Measurements from ENCODE around the gene DEFB131A. TPM values are rescaled to one million over a fixed set of nuclear protein-coding genes. Genes with fewer than 3 reads are reported as not detected.
A peak's percentile ranks its signal among the peaks of the same experiment; 100 is the strongest.
"Not testable (repeated sequence)": the region's sequence is repeated elsewhere in the genome, so short reads cannot be mapped to it uniquely, and the experiment has no call there.

DEFB131A gene
- total RNA-seq, 1 donor from 2014 or later = not detected

DNA sequence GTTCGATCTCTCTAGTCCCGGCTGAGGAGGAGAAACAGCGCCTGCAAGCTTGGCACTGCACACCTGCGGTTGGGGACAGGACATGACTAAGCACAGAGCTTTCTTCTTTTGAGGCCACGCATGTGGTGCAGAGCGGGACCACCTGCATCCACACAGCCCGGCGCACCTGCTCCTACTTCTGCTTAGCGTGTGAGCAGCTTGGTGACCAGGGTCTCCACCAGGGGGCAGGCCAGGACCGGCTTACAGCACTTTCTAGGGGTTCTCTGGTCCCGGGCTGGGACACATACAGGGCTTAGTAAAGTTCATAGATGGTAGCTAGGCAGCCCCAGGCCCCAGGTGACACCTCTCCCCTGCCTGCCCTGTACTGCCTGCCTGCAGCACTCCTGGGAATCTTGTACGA, 51.2 kb downstream of the DEFB131A start:
- not testable (repeated sequence) for H3K36me3 Mint-ChIP-seq (ENCODE audit: insufficient read depth); H3K27ac Mint-ChIP-seq; H3K4me3 Mint-ChIP-seq (ENCODE audit: low read depth); H3K9me3 Mint-ChIP-seq (ENCODE audit: low read depth); H3K4me1 Mint-ChIP-seq (ENCODE audit: low read depth)
- peaks cover 46% of the 10 kb centered on the region for H3K27me3 Mint-ChIP-seq
- DNase-seq (ENCODE audit: low spot score, unreplicated experiment) = peak; percentile 85
- peak; percentile 69 for TF ChIP-seq CTCF (IDR thresholded peaks at IDR 0.05; ENCODE audit: unreplicated experiment)

GRCh38 chr4:9497575-9498467, 53.6 kb downstream of the DEFB131A start:
- not testable (repeated sequence) for DNase-seq (ENCODE audit: low spot score, unreplicated experiment)

DNA sequence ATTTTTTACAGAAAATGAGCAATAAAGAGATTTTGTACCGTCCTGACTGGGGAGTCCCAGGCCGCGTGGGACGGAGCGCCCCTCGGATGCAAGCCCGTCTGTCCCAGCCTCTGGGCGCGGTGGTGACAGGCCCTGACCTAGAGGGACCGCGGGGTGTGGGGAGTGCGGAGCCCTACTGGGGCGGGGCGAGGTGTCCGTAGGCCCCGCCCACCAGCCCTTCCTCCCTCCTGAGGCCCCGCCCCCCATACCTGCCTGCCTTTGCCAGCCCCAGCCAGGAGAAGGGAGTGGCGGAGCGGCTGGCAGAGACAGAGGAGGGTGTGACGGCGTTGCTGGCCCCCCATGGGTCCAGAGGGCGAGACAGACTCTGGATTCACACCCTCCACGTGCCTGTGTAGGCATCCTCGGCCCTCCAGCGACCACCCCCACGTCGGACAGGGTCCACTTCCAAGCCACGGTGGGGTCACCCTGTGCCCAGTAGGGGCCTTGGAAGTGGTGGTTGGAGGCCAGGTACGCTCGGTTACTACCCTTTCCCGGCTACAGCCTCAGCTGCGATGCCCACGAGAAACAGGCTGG, 54.3 kb downstream of the DEFB131A start:
- H3K27me3 Mint-ChIP-seq = peaks cover 37% of the 10 kb centered on the region
- DNase-seq (ENCODE audit: low spot score, unreplicated experiment) = peak; percentile 18

More at GRCh38 chr4:9497575-9498467, 53.6 kb downstream of the DEFB131A start:
- H3K9me3 Mint-ChIP-seq (ENCODE audit: low read depth); H3K27ac Mint-ChIP-seq; H3K36me3 Mint-ChIP-seq (ENCODE audit: insufficient read depth); H3K4me1 Mint-ChIP-seq (ENCODE audit: low read depth): not testable (repeated sequence)
- H3K4me3 Mint-ChIP-seq (ENCODE audit: low read depth) = peak overlapping the region; percentile 60
- peaks cover 38% of the 10 kb centered on the region for H3K27me3 Mint-ChIP-seq

GRCh38 chr4:9499974-9500487, 55.8 kb downstream of the DEFB131A start:
- DNase-seq (ENCODE audit: low spot score, unreplicated experiment); H3K4me1 Mint-ChIP-seq (ENCODE audit: low read depth): not testable (repeated sequence)
- H3K27me3 Mint-ChIP-seq = peaks cover 28% of the 10 kb centered on the region

More for the DNA sequence above, 54.3 kb downstream of the DEFB131A start:
- H3K36me3 Mint-ChIP-seq (ENCODE audit: insufficient read depth); H3K4me1 Mint-ChIP-seq (ENCODE audit: low read depth); H3K27ac Mint-ChIP-seq; H3K9me3 Mint-ChIP-seq (ENCODE audit: low read depth): not testable (repeated sequence)
- H3K4me3 Mint-ChIP-seq (ENCODE audit: low read depth) = peak overlapping the region; percentile 60

More at GRCh38 chr4:9499974-9500487, 55.8 kb downstream of the DEFB131A start:
- H3K9me3 Mint-ChIP-seq (ENCODE audit: low read depth); H3K36me3 Mint-ChIP-seq (ENCODE audit: insufficient read depth); H3K4me3 Mint-ChIP-seq (ENCODE audit: low read depth); H3K27ac Mint-ChIP-seq: not testable (repeated sequence)

Other genes with a start within 250 kb of the DEFB131A start
- not detected in 2 replicates for gene USP17L10, start 233.8 kb upstream of the DEFB131A start, total RNA-seq
- gene USP17L11, start 229.0 kb upstream of the DEFB131A start, total RNA-seq = not detected in 2 replicates
- not detected in 2 replicates for gene USP17L12, start 224.3 kb upstream of the DEFB131A start, total RNA-seq
- not detected in 2 replicates for gene USP17L13, start 219.5 kb upstream of the DEFB131A start, total RNA-seq
- gene USP17L15, start 210.0 kb upstream of the DEFB131A start, total RNA-seq = not detected in 2 replicates
- not detected in 2 replicates for gene USP17L17, start 200.5 kb upstream of the DEFB131A start, total RNA-seq
- gene USP17L18, start 195.8 kb upstream of the DEFB131A start, total RNA-seq = not detected in 2 replicates
- not detected in 2 replicates for gene USP17L19, start 191.0 kb upstream of the DEFB131A start, total RNA-seq
- gene USP17L20, start 186.3 kb upstream of the DEFB131A start, total RNA-seq = not detected in 2 replicates
- gene USP17L21, start 181.5 kb upstream of the DEFB131A start, total RNA-seq = not detected in 2 replicates
- gene USP17L22, start 176.8 kb upstream of the DEFB131A start, total RNA-seq = not detected in 2 replicates
- not detected in 2 replicates for gene USP17L24, start 119.2 kb upstream of the DEFB131A start, total RNA-seq
- gene USP17L25, start 114.5 kb upstream of the DEFB131A start, total RNA-seq = not detected in 2 replicates
- not detected in 2 replicates for gene USP17L26, start 109.8 kb upstream of the DEFB131A start, total RNA-seq
- not detected in 2 replicates for gene USP17L5, start 105.0 kb upstream of the DEFB131A start, total RNA-seq
- gene USP17L27, start 100.3 kb upstream of the DEFB131A start, total RNA-seq = not detected in 2 replicates
- gene USP17L28, start 95.5 kb upstream of the DEFB131A start, total RNA-seq = not detected in 2 replicates
- gene USP17L29, start 90.8 kb upstream of the DEFB131A start, total RNA-seq = not detected in 2 replicates
- not detected in 2 replicates for gene USP17L30, start 81.3 kb upstream of the DEFB131A start, total RNA-seq

Measured in progenitor cell of endocrine pancreas (in vitro differentiated cells).